Stimulated activated CD8-positive, alpha-beta memory T cell treated with anti-CD3 and anti-CD28 coated beads, Interleukin-4, amount 100 ng/mL, for 1 hour (primary cell): Measurements from ENCODE around the gene GUCY1A1.
"Not testable (repeated sequence)": the region's sequence is repeated elsewhere in the genome, so short reads cannot be mapped to it uniquely, and the experiment has no call there.

Experiments used
- DNase-seq, 2 donors: peaks; one replicate each; pipeline ENCODE4 v3.0.0-alpha.2; 2020; ENCODE audit warnings: low read depth in 2 of 2, low spot score in 1 of 2

The GUCY1A1 gene

GRCh38 chr4:155666344-155667221 is at the start of gene GUCY1A1:
TSS of gene GUCY1A1 (plus strand) at chr4:155666848. CDS start at chr4:155696868, 30,020 bp downstream.
- no peak for DNase-seq

- no peak for DNase-seq
Measured at GRCh38 chr4:155617296-155617695, 49.4 kb upstream of the GUCY1A1 start.

DNA sequence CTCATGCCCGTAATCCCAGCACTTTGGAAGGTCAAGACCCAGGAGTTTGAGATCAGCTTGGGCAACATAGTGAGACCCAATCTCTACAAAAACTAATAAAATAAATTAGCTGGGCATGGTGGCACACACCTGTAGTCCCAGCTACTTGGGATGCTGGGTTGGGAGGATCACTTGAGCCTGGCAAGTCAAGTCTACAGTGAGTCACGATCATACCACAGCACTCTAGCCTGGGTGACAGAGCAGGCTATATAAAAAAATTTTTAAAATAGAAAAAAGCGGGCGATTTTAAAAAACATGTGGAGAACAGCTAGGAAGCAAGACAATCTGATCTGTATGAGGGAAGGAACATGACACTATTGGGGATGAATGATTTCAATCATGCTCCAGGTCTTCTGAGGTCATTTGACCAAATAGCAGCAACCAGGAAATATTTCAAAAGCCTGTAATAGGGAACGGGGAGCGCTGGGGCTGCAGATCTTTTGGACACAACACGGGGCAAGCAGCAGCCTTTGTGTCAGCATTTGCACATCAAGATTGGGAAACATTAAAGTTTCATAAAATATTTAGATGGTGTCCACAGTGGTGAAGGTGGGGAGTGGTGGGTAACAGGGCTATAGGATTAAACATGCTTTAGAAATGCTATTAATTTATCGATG is 48.3 kb upstream of the GUCY1A1 start:
- no peak for DNase-seq

- DNase-seq: no peak
Measured at GRCh38 chr4:155620637-155621036, 46.0 kb upstream of the GUCY1A1 start.

DNA sequence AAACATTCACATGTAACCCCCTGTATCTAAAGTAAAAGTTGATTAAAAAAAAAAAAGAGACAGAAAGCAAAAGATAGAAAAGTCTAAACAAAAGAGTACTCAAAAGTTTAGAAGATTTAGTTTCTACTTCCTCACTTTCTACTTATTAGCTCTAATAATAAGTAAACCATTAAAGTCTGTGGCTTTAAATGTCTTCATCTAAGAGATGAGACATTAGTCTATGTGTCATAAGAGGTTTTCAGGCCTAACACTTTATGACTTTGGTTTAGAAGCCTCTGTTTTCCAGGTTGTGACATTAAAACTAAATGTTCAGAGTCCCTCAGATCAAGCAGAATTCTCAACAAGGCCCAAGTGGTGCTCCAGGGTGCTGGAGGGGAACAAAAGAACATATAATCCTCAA is 42.2 kb upstream of the GUCY1A1 start:
- DNase-seq: no peak

DNA sequence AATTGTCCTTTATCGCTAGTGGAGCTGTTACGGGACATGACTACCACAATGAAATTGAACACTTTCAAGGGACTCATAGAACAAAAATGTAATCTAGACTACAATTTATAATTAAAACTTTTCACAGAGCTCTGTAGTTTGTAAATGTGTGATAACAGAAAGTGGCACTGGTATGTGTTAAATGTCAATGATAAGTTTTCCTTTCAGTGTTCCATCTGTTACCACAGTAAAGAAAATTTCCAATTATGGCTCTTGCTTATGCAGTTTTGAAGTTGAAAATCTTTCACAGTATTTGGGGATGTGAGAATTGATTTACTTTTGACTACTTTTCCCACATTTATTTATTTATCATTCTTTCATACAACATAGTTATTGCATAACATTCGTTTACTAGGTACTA is 40.1 kb upstream of the GUCY1A1 start:
- DNase-seq: no peak

DNA sequence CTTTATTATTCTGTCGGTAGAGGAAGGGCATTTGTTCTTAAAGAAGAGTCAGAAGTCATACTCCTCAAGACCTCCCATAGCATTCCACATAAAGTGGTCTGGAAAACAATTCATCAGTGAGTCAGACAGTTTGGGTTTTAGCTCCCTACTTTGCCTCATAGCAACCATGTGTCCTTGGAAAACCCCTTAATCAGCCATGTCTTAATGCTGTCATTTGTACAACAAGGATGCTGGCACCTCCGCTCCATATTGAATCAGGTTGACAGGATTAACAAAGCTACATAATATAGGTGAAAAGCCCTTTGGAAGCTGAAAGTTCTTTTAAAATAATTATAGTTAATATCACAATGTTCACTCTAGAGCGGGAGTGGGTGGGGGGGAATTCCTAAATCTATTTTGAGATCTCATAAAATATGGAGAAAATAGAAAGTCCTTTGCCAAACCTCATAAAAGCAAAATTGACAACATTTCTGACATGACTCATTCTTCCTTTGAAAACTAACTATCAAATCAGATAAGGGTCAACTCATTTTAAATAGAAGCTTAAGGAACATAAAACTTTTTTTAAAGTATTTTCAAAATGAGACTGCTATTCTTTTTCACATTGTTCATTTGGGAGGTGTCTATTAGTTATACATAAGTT is 37.3 kb upstream of the GUCY1A1 start:
- DNase-seq: no peak

GRCh38 chr4:155629956-155630355 is 36.7 kb upstream of the GUCY1A1 start:
- DNase-seq: no peak

- DNase-seq: no peak
Measured at GRCh38 chr4:155632310-155632840, 34.3 kb upstream of the GUCY1A1 start.

- DNase-seq: no peak
Measured at GRCh38 chr4:155638195-155638965, 28.3 kb upstream of the GUCY1A1 start.

GRCh38 chr4:155639704-155640523 is 26.7 kb upstream of the GUCY1A1 start:
- DNase-seq: no peak

GRCh38 chr4:155640751-155641150 is 25.9 kb upstream of the GUCY1A1 start:
- DNase-seq: no peak

DNA sequence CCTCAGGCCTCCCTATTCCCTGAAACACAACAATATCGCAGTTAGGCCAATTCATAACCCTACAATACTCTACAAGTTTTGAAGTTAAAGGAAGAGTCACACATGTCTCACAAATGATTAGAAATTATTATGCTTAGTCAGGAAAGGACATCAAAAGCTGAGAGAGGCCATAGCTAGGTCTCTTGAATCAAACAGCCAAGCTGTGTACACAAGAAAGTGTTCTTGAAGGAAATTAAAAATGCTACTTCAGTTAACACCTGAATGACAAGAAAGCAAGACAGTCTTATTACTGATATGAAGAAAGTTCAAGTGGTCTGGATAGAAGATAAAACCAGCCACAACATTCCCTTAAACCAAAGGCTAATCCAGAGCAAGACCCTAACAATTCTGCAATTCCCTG is 23.6 kb upstream of the GUCY1A1 start:
- no peak for DNase-seq

DNA sequence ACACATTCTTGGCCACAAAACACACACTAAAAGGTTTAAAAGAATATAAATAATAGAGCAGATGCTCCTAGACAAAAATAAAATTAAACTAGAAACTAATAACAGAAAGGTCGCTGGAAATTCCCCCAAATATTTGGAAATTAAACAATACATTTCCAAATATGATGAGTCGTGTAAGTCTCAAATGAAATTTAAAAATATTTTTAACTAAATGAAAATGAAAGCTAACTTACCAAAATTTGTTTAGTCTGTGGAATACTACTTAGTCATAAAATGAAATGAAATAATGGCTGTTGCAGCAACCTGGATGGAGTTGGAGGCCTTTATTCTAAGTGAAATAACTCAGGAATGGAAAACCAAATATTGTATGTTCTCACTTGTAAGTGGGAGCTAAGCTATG is 20.6 kb upstream of the GUCY1A1 start:
- DNase-seq: no peak

DNA sequence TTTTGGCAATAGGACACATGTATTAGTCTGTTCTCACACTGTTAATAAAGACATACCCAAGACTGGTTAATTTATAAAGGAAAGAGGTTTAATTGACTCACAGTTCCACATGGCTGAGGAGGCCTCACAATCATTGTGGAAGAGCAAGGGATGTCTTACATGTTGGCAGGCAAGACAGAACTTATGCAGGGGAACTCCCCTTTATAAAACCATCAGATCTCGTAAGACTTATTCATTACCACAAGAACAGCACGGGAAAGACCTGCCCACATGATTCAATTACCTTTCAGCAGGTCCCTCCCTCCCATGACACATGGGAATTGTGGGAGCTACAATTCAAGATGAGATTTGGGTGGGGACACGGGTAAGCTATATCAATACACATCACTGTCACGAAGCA is 15.9 kb upstream of the GUCY1A1 start:
- not testable (repeated sequence) for DNase-seq

GRCh38 chr4:155653052-155653451 is 13.6 kb upstream of the GUCY1A1 start:
- DNase-seq: no peak

GRCh38 chr4:155656025-155656424 is 10.6 kb upstream of the GUCY1A1 start:
- DNase-seq: no peak

GRCh38 chr4:155657169-155657568 is 9.5 kb upstream of the GUCY1A1 start:
- no peak for DNase-seq

GRCh38 chr4:155657985-155658680 is 8.5 kb upstream of the GUCY1A1 start:
- no peak for DNase-seq

DNA sequence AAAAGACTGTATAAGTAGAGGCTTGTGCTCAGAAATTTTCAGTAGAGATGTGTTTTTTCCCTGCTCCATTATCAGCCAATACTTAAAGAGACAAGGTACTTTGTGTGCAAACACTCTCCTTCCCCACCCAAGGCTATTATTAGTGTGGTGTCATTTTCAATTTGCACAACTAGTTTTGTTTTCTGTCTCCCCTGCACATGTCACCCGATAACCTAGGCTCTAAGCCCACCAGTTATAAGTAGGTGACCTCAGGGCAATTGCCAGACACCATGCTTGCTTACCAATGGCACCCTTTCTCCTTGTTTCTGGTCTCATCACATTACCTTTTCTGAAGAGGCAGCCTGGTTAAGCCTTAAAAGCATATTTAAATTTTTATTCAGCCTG is 8.0 kb upstream of the GUCY1A1 start:
- DNase-seq: no peak
